Raji (cell line): ENCODE data around the gene ZMYM3.

Source experiments
- POLR2A ChIP-seq: IDR thresholded peaks from 2 replicates; pipeline ENCODE4 v1.6.1; 2011; ENCODE audit warnings: low read depth, low read length, control low read depth; ENCODE audit not compliant: insufficient read depth

The ZMYM3 gene

DNA sequence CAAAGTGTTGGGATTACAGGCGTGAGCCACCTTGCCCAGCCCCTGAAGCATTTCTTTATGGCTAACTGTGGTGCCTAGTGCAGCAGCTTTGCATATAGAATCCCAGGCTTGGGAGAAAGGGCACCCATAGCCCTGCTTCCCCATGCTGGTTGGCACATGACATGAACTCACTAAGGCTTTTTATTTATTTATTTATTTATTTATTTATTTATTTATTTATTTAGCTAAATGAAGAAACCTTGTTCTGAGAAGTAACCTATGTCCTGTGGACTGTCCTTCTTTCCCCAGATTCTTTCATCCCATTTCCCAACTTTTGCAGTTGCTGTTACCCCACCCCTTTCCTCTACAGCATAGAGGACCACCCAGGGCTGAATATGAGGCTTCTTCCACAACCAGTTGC is 32.8 kb downstream of the ZMYM3 start:
- no peak for TF ChIP-seq POLR2A

GRCh38 chrX:71217298-71217697 is 36.6 kb downstream of the ZMYM3 start:
- no peak for TF ChIP-seq POLR2A

DNA sequence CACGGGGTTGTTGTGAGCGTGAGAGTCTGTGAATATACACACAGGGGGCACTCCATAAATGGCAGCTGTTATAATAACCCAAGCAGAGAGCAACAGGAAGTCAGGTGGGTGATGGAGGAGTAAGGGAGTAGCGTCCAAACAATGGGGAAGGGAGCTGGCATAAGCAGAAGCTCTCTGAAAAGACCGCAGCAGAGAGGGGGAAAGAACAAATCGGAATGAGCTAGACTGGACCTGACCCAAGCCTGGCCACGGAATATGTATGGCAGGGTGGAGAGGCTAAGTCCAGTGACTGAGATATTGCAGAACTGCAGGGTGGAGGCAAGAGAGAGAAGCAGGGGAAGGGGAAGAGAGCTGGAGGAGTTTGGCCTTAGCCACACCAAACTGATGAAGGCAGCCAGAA is 37.5 kb downstream of the ZMYM3 start:
- TF ChIP-seq POLR2A, result no peak

DNA sequence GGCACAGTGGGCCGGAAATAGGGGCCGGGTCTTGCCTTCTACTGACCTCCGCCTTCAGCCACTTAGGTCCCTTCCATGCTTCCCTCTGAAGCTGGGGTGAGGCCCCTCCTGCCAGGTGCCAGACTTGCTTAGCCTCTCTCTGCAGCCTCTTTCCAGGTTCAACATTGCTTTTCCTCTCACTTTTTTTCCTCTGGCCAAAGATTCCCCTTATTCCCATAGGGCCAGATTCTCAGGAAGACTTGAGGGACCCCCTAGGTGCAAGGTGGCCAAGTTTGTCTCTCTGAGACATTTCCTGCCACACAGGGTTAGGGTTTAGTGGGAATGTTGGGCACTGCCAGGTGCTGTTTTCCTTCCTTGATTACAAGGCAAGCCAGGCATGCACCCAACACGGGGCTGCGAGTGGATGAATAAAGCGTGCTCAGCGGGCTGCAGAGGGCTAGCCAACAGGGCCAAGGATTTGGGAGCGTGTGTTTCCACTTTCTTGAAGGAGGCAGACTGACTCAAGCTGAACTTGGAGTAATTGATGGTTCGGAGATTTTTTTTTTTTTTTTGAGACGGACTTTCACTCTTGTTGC is 38.5 kb downstream of the ZMYM3 start:
- no peak for TF ChIP-seq POLR2A

- no peak for TF ChIP-seq POLR2A
Measured at GRCh38 chrX:71214604-71215337, 39.2 kb downstream of the ZMYM3 start.

DNA sequence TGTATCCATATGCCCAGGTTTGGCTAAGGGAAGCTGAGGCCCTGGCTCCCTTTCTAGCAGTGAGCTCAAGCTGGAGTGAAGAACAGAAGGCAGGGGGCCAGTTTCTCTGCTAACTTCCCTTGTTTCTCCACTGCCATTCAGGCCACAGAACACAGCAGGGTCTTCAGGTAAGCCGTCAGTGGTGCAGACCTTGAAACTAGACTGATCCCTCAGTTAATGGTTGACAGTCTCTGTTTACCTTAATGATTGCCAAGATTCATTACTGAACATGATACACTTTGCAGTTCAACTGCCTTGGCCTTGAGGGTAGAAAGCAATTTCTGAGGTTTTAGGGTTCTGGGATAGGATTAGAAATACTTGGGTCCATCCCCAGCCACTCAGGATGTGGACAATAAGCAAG is 39.8 kb downstream of the ZMYM3 start:
- TF ChIP-seq POLR2A, result no peak

- TF ChIP-seq POLR2A, result no peak
Measured at GRCh38 chrX:71212536-71212935, 41.4 kb downstream of the ZMYM3 start.

DNA sequence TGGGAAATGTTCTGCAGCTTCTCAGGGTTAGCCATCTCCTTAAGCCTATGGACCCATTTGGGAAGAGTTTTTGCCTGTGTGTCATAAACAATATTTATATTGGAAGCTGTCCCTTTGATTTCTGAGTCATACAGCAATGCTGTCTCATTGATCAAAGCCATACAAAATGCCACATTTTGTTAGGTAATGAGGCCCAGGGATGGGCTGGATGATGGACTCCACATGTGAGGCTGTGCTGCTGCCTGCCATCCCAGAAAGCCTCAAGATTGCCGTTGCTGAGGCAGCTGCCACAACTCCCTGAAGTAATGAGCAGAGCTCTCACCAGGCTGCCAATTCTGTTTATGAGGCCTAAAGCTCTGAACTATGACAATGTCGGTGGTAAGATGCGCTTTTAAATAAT is 43.1 kb downstream of the ZMYM3 start:
- TF ChIP-seq POLR2A, result no peak

DNA sequence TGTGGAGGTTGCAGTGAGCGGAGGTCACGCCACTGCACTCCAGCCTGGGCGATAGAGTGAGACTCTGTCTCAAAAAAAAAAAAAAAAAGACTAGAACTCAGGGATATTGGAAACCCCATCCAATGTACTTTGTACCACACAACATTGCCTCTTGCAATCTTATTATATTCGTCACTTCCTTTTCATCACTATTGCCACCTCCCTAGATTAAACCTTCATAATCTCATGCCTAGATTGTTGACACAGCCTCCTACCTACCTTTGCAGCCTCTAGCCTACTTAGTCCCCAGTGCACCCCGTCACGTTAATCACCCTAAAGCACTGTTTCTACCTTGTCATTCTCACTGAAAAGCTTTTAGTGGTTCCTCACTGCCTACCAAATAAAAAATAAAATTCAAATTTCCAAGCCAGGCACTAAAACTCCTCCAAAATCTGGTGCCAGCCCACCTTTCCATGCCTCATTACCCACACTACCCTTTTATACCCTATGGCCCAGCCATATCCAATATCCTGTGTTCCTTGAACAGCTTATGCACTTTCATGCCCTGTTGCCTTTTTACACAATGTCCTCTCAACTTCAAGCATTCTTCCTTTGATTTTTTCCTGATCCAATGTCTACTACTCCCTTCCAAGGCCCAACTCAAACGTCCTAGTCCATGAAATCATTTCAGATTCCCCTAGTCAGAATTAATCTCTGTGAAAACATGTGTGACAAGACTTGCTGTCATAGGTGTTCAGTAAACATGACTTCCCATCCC is 54.5 kb downstream of the ZMYM3 start:
- TF ChIP-seq POLR2A, result no peak

DNA sequence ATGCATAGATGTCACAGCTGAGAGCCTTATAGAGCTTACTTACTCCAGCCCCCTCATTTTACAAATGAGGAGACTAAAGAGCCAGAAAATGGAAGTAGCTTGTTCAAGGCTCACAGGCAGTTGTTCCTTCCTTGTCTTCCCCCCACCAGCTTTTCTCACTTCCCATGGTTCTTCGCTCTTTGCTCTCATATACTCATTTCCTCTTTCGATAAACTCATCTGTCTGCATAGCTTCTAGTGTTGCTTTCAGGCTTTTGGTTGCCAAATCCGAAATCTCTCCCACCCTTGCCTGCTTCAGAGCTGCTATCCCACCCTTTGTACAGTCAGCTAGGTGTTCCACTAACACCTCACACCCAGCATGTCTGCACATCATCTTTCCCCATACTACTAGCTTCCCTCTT is 55.9 kb downstream of the ZMYM3 start:
- no peak for TF ChIP-seq POLR2A

DNA sequence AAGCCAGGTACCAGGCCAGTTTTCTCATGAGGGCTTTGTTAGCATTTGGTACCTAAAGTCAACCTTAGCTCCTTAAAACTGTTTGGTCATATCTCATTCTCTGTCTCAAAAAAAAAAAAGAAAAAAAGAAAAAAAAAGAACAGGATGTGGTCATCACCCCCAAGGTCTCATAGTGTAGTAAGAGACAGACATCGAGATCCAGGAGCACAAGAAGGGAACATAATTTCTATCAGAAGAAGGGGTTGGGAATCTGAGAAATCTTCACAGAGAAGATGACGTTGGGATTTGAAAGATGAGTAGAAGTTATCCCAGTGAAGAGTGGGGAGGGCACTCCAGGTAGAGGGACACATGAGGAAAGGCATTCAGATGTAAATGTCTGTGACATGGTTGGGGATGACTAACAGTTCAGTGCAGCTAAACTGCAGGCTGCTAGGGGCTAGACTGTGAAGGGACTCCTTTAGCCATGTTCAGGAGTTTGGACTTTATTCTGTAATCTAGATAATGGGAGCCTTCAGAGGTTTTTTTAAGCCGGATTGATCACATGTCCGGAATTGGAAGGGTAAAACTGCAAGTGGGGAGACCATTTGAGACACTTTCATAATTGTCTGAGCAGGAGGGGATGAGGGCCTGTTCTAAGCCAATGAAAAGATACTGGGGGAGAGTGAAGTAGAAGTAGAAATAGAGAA is 57.8 kb downstream of the ZMYM3 start:
- TF ChIP-seq POLR2A, result no peak

DNA sequence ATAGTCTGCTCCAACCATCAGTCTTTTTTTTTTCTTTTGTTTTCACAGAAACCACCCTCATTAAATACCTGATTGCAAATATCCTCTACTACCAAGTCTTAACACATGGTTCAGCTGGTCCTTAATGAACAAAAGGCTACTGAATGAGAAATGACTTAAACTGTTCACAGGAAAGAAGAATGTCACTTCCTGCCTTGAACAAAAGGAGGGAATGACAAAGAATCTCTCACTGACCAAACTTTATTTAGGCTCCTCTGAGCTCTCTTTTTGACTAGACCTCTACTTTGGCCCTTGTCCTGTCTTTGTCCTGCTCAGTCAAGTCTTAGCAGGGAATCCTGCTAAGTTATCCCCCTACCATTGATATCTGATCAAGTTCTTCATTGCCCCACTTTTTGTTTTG is 62.7 kb downstream of the ZMYM3 start:
- TF ChIP-seq POLR2A, result no peak
